GM18909 (cell line): ENCODE data around the gene CISH.

Experiments used
- ATAC-seq: cut with Tn5 transposase; IDR thresholded peaks from one replicate; pipeline ENCODE4 v1.9.1; 2021; ENCODE audit warnings: mild to moderate bottlenecking; ENCODE audit not compliant: unreplicated experiment, poor library complexity

CISH gene

GRCh38 chr3:50616003-50616769, 4.6 kb upstream of the CISH start:
- ATAC-seq: peak; percentile 33

GRCh38 chr3:50615190-50615589, 3.6 kb upstream of the CISH start:
- ATAC-seq: no peak

GRCh38 chr3:50612970-50613846, 1.6 kb upstream of the CISH start:
- ATAC-seq: no peak

- no peak for ATAC-seq
Observed at GRCh38 chr3:50612234-50612882, 784 bp upstream of the CISH start.

- ATAC-seq: no peak
Observed at GRCh38 chr3:50610992-50611463, 546 bp downstream of the CISH start.

GRCh38 chr3:50610181-50610971, 1.2 kb downstream of the CISH start:
- no peak for ATAC-seq

GRCh38 chr3:50609763-50610085, 1.9 kb downstream of the CISH start:
- ATAC-seq: no peak

GRCh38 chr3:50609071-50609762, 2.4 kb downstream of the CISH start:
- ATAC-seq: no peak

- no peak for ATAC-seq
Observed at GRCh38 chr3:50608278-50608677, 3.3 kb downstream of the CISH start.

GRCh38 chr3:50607271-50608091, 4.1 kb downstream of the CISH start:
- ATAC-seq: no peak

- no peak for ATAC-seq
Observed at GRCh38 chr3:50606596-50606995, 5.0 kb downstream of the CISH start.

- no peak for ATAC-seq
Observed at GRCh38 chr3:50605901-50606326, 5.7 kb downstream of the CISH start.

GRCh38 chr3:50604628-50605588, 6.7 kb downstream of the CISH start:
- ATAC-seq: no peak

GRCh38 chr3:50604110-50604621, 7.4 kb downstream of the CISH start:
- ATAC-seq: no peak

- no peak for ATAC-seq
Observed at GRCh38 chr3:50603261-50604109, 8.1 kb downstream of the CISH start.

GRCh38 chr3:50602595-50603191, 8.9 kb downstream of the CISH start:
- no peak for ATAC-seq
